ENCODE measurements around the gene IL18.
"Not testable (repeated sequence)": the region's sequence is repeated elsewhere in the genome, so short reads cannot be mapped to it uniquely, and the experiment has no call there.

Gene IL18

GRCh38 chr11:112167145-112167544, 3.3 kb upstream of the IL18 start, which contains the start of gene TEX12:
Gene TEX12 (plus strand): TSS chr11:112167372. CDS start chr11:112169269, 1,897 bp downstream.
- DNase-seq, result no peak

DNA sequence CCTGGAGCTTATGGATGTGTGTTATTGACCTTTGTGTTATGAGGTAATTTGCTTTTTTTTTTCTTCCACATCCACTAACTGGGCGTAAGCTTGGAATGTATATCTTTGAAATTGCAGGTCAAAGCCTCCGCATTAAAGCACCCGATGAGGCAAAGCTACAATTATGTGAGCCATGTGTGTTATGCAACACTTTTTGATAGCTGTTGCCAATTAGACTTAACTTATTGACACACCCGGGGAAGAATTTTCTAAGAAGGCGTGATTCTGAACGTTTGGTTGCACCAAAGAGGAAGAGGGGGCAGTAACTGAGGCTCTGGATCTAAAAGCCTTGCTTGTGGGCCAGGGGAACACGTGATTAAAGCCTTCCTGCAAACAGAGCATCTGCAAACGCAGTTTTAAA, 2.7 kb upstream of the IL18 start:
- DNase-seq, result no peak

DNA sequence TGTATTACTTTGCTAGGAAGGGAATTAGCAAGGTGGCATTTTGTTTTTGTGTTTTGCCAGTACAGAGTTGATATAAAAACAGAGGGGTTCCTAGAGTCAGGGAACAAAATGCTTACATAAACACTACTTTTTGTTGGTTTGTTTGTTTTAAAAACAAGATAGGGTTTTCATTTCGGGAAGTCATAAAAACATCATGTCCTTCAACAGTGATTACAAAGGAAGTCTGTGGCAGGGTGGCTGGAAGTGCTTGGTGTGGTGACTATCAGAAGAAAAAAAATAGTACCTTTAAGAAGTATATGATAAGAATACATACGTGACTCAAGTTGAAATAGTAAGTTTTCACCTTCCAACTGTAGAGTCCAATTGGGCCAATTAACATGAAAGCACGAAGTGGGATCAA, 1.2 kb upstream of the IL18 start:
- DNase-seq, result no peak

- no peak for DNase-seq
Observed at GRCh38 chr11:112162761-112163546, 940 bp downstream of the IL18 start.

GRCh38 chr11:112162200-112162599, 1.7 kb downstream of the IL18 start:
- DNase-seq, result not testable (repeated sequence)

DNA sequence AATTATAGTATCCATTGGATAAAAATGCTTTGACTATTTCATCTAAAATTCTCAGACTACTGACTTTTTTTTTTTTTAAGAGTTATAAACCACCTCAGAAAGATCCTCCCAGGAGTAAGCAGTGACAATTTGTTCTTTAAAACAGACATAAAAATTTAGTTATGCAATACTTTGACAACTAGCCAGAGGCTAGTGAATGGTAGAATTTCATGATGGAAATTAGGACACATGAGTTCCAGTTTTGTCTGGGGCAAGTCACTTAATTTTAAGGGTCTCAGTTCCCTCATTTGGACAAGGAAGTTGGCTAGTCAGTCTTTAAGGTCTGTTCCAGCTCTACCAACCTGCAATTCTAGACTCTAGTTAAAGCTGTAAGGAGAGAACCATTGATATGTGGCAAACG, 2.9 kb downstream of the IL18 start:
- no peak for DNase-seq

DNA sequence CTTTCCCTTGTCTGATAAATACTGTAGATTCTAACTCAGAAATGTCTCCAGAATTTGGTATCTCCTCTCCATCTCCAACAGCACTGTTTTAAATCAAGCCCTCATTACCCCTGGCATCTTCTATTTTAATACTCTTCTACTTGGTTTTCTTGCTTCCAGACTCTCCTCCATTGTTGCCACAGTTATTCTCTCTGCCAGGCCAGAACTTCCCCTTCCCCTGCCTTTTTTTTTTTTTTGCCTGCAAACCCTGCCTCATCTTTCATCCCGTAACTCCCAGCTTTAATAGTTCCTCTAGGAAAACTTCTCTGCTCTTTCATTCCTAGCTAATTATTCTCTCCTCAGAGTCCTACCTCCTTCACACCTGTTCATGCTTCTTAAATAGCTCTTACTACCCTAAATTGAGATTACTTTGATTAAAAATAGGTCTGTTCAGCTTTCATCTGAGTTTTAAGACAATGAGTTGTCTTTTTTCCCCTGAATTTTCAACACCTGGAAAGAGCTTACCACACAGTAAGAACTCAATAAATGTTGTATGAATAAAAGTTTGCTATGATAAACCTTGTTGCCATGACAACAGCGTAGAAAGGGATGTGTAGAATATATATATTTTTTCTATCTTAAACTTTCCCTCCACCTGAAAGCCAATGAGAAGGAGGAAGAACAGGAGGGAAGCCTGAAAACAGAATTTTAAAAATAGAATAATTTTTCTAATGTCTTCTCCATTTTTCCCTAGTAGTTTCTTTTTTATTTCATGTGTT, 3.6 kb downstream of the IL18 start:
- no peak for DNase-seq

DNA sequence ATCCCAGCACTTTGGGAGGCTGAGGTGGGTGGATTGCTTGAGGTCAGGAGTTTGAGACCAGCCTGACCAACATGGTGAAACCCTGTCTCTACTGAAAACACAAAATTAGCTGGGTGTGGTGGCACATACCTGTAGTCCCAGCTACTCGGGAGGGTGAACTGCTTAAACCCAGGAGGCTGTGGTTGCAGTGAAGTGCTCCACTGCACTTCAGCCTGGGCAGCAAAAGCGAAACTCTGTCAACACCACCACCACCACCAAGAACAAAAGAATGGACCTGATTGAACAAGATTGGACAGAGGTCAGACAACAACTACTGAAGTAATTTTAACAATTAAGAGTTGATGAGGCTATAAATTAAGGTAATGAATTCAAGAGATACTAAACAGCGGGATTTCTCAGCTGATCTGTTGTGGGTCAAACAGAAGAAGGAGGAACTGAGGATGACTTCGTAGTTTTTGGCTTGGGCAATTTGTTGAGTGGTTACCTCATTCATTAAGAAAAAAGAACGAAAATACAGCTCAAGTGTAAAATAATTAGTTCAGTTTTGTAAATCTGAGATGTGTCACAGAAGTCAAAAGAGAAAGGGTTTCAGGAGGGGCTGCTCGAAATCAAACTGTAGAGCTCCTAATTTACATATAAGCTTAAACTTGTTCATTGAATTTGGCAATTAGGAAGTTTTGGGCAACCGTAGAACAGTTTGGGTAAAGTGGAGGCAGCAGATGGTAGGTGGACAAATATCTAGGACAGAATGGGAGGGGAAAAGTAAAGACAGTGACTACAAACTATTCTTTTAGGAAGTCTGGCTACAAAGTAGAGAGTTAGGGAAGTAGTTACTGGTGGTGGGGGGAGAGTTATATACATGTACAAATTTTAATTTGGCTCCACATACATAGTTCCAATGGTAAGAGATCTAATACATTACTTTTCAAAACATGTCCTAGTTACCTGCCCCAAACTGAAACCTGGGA, 4.5 kb downstream of the IL18 start:
- DNase-seq, result no peak

DNA sequence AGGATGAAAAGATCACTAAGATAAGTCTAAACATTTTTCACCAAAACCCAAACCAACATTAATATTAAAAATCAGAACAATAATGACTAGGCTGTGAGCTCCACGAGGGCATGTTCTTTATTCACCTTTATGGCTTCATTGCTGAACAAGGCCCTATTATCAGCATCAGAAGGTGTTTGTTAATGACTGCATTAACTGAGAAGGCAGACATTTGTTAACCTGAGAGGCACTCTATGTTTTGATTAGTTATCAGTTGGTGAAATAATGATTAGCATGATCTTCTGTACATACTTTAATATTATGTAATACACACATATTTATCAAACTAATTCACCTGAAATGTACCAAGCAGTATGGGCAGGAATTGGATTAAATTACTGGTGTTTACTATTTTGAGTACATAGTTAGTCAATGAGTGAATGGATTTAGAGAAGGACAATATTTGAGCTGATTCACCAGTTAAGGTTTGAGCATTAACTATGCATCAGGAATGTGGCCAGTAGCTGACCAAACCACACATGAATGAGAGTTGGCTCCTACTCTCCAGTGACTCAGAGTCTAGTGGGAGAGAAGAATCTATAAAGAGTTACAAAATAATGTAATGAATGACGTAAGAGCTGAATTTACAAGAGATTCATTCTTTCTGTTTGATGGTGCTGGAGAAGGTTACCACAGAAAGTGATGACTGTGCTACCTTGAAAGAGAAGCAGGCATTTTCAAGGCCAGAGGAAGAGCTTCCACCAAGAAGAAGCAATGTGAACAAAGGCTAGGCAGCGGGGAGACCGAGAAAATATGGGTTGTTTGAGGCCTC, 6.7 kb downstream of the IL18 start:
- DNase-seq, result no peak

DNA sequence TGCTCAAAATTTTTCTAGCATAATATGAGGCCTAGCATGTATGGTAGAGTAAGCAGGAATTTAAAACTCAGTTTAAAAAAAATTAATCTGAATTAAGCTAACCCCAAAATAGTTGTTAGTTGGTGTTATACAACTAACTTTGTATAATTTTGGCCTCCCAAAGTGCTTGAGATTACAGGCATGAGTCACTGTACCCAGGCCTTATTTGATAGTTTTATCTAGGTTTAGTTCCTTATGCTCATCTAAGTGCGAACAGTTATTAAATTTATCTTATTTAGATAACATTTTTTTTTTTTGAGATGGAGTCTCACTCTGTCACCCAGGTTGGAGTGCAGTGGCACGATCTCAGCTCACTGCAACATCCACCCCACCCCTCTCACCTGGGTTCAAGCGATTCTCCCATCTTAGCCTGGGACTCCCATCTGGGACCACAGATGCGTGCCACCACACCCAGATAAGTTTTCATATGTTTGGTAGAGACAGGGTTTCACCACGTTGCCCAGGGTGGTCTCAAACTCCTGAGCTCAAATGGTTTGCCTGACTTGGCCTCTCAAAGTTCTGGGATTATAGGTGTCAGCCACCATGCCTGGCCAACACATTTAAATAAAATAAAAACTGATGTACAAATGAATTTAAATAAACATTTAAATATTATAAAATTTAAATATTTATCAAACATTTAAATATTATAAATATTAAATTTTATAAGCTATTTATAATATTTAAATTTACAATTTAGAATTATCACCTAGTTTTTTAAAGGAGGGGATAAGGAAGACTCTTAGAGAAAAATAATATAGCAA, 7.5 kb downstream of the IL18 start:
- no peak for DNase-seq

- no peak for DNase-seq
Observed at GRCh38 chr11:112150517-112150916, 13.4 kb downstream of the IL18 start.

DNA sequence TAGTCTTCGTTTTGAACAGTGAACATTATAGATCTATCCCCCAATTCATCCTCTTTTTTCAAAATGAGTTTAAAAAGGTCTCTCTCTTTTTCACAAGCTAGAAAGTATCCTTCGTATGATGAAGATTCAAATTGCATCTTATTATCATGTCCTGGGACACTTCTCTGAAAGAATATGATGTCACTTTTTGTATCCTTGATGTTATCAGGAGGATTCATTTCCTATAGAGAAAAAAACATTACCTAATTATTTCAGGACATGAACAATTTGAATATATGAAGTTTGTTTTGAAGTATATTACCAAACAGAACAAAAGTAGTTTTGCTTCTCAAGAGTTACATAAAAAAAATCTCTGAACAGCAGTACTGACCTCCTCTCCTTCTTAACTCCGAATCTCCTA, 20.3 kb downstream of the IL18 start:
- DNase-seq, result no peak

DNA sequence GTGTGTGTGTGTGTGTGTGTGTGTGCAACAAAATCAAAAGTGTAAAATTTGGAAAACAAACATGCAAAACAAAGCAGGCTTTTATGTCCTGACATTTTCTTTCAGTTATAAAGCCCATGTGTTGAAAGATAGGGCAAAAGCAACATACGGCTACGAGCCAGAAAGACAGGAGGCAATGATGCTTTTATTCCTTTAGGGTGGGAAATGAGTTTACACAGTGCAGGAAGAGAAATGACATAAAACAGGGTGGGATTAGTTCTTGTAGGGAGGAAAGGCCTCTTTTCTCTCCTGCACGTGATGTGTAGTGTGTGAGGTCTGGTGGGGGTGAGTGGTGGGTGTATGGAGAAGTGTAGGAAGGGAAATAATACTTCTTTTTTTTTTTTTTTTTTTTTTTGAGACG, 29.4 kb downstream of the IL18 start:
- no peak for DNase-seq

- no peak for DNase-seq
Observed at GRCh38 chr11:112132737-112133136, 31.2 kb downstream of the IL18 start.

DNA sequence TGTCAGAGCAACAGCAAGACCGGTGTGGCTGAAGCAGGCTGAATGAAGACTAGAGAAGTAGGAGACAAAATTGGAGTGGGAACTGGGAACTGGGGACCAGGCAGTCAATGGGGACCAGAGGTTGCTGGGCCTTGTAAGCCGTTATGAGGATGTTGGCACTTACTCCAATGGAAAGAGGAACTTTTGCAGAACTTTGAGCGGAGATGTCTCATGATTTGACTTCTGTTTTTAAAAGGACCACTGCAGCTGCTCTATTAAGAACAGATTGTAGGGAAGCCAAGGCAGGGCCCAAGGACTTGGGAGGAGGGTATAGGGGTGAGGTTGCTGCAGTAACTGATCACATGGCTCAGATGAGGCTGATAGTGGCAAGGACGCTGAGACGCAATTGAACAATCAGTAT, 34.2 kb downstream of the IL18 start:
- no peak for DNase-seq

DNA sequence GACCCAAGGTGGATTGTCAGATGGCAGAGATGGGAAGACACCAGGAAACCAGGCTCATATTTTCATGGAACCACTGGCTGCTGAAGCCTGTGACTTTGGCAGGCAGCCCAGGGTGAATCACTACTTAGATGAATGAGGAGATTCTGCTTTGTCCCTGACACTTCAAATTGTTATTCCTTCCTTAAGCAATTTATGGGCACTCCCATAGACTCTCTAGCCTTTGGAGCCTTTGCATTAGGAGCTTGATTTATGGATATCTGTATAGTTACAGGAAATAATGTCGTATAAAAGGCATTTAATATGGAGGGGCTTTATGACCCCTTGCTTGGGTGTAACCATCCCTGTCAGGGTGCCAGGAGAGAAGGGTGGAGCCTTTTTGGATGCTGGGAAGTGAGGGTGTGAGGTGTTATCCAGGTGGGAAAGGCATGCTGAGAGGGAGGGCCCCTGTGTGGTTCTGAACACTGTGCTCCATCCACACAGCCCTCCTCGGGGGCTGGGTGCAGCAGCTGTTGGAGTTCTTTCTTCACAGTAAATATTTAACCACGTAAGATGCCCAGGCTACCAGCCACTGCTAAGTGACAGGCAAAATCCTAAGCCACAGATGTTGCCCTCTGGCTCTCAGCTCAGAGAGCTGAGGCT, 35.3 kb downstream of the IL18 start:
- no peak for DNase-seq

- DNase-seq, result no peak
Observed at GRCh38 chr11:112127056-112127455, 36.8 kb downstream of the IL18 start.

DNA sequence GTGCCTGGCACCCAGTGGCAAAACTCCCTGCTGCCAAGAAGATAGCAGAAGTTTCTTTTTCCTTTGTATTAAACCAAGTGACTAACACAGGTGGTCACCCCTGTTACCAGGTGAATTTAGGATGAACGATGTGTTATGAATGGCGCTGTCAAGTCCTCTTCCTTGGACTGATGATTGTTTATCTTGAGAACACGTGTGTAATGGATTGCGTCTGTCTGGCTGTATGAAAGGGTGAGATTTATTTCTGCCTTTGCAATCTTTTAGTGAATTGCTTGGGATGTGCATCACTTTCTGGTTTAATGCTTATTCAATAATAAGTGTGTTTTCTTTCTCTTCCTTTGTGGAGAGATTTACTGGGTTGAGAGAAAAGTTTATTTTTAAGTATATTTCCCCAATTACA, 40.8 kb downstream of the IL18 start:
- no peak for DNase-seq

DNA sequence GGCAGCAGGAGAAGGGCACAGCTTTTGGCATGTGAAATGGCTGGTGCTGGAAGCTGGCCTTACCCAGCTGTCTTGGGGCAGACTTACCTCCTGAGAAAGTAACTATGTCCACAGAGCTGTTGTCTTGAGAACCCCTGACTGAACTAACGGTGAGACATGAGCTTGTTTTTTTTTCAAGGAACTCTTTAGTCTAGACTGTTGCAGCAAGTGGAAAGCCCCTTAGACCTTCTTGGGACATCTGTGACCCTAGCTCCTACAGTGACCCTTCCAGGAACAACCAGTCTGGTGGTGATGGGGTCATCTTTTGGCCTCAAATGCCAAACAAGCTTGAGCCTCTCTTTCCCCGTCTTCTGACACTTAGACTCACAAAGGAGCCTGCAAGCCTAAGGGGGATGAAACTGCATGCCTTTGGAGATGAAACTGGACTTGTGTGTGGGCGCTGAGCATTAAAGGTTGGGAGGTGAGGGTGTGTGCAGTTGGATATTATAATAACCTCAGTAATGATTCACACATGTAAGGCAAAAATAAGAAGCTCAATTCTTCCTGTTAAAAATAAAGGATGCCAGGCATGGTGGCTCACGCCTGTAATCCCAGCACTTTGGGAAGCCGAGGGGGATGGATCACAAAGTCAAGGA, 41.8 kb downstream of the IL18 start:
- DNase-seq, result no peak

GRCh38 chr11:112118176-112118575, 45.7 kb downstream of the IL18 start:
- DNase-seq, result no peak

Data from right hindlimb (tissue), 1 donor.